IMR-90 (cell line): Measurements from ENCODE around the gene DNAJC5. TPM values are rescaled to one million over a fixed set of nuclear protein-coding genes. Genes with fewer than 3 reads are reported as not detected.

Experiments used
- ATAC-seq: fragments of 200-7000 bp; cut with Tn5 transposase; 2 replicates; pipeline ENCODE4 v1.9.1; 2020; ENCODE audit warnings: low read depth, mild to moderate bottlenecking, moderate library complexity
- BruUV-seq: library from RNA; stranded (reverse); fragments of 400-500 nt; replicated peaks from 2 replicates; lab custom pipeline; 2021; lab: Mats Ljungman, UMichigan
- CTCF ChIA-PET: fragments of 300-600 bp; formaldehyde crosslinking; extraction: SDS; loops from one replicate; lab custom pipeline; 2021; ENCODE audit warnings: antibody characterized with exemption; lab: Yijun Ruan, JAX
- POLR2A ChIA-PET: fragments of 300-600 bp; sonication (Branson Sonifier 250); formaldehyde crosslinking; loops from one replicate; lab custom pipeline; 2022; ENCODE audit warnings: antibody characterized with exemption; ENCODE audit not compliant: unreplicated experiment; lab: Charles Lee
- DNase-seq: peaks from one replicate; pipeline ENCODE4 v3.0.0; 2013
- H2AFZ ChIP-seq: replicated peaks from 2 replicates; pipeline ENCODE3; 2013; ENCODE audit warnings: low read length, mild to moderate bottlenecking; ENCODE audit not compliant: poor library complexity
- H2AK5ac ChIP-seq: 2 replicates; pipeline ENCODE4 v1.6.1; 2013; ENCODE audit warnings: low read depth, low read length, inconsistent platforms
- H2AK9ac ChIP-seq: replicated peaks from 2 replicates; pipeline ENCODE3; 2013; ENCODE audit warnings: mild to moderate bottlenecking, low read depth, low read length, moderate library complexity; ENCODE audit not compliant: poor library complexity
- H2BK120ac ChIP-seq: 2 replicates; pipeline ENCODE4 v1.6.1; 2013; ENCODE audit warnings: low read depth, low read length, inconsistent platforms
- H2BK15ac ChIP-seq: 3 replicates; pipeline ENCODE4 v1.6.1; 2013; ENCODE audit warnings: low read depth, low read length, inconsistent platforms
- H2BK20ac ChIP-seq: 2 replicates; pipeline ENCODE4 v1.6.1; 2013; ENCODE audit warnings: low read depth, mild to moderate bottlenecking, inconsistent platforms, low read length, moderate library complexity
- H2BK5ac ChIP-seq: 2 replicates; pipeline ENCODE4 v1.6.1; 2013; ENCODE audit warnings: mild to moderate bottlenecking, low read depth, low read length, inconsistent platforms; ENCODE audit not compliant: poor library complexity, severe bottlenecking
- H3K14ac ChIP-seq: replicated peaks from 2 replicates; pipeline ENCODE4 v1.6.1; 2013; ENCODE audit warnings: low read depth, low read length, inconsistent platforms
- H3K18ac ChIP-seq: 2 replicates; pipeline ENCODE4 v1.6.1; 2013; ENCODE audit warnings: low read depth, low read length, control low read depth
- H3K23ac ChIP-seq: 2 replicates; pipeline ENCODE4 v1.6.1; 2013; ENCODE audit warnings: low read depth, low read length, inconsistent platforms
- H3K27ac ChIP-seq: 2 replicates; pipeline ENCODE4 v1.5.1; 2013; ENCODE audit warnings: mild to moderate bottlenecking, control low read depth, low read length; ENCODE audit not compliant: insufficient read depth
- H3K27me3 ChIP-seq: 2 replicates; pipeline ENCODE4 v1.6.1; 2013; ENCODE audit warnings: low read length; ENCODE audit not compliant: control insufficient read depth, insufficient read depth
- H3K36me3 ChIP-seq: 2 replicates; pipeline ENCODE4 v1.6.1; 2013; ENCODE audit warnings: low read length, mixed read lengths; ENCODE audit not compliant: control insufficient read depth, insufficient read depth
- H3K4ac ChIP-seq: 2 replicates; pipeline ENCODE4 v1.6.1; 2013; ENCODE audit warnings: low read depth, low read length, inconsistent platforms
- H3K4me1 ChIP-seq: 2 replicates; pipeline ENCODE4 v1.6.1; 2013; ENCODE audit warnings: low read length, mixed read lengths; ENCODE audit not compliant: control insufficient read depth, insufficient read depth
- H3K4me2 ChIP-seq: 2 replicates; pipeline ENCODE4 v1.6.1; 2013; ENCODE audit warnings: low read depth, mild to moderate bottlenecking, control low read depth, low read length, moderate library complexity
- H3K4me3 ChIP-seq: 2 replicates; pipeline ENCODE4 v1.5.1; 2013; ENCODE audit warnings: low read depth, mild to moderate bottlenecking, control low read depth, low read length, moderate library complexity; ENCODE audit not compliant: insufficient read depth
- H3K56ac ChIP-seq: 2 replicates; pipeline ENCODE4 v1.6.1; 2013; ENCODE audit warnings: low read length, inconsistent platforms; ENCODE audit not compliant: insufficient read depth; ENCODE audit errors: extremely low read depth
- H3K79me1 ChIP-seq, 2 experiments: 2 replicates each; pipeline ENCODE4 v1.6.1; 2013; ENCODE audit warnings: low read length in 2 of 2, inconsistent platforms in 1 of 2, low read depth in 1 of 2
- H3K9ac ChIP-seq: 2 replicates; pipeline ENCODE4 v1.6.1; 2013; ENCODE audit warnings: low read depth, low read length, control low read depth
- H3K9me1 ChIP-seq: 2 replicates; pipeline ENCODE4 v1.6.1; 2013; ENCODE audit warnings: low read length, inconsistent platforms; ENCODE audit not compliant: insufficient read depth
- H3K9me3 ChIP-seq: 2 replicates; pipeline ENCODE4 v1.6.1; 2013; ENCODE audit warnings: low read length; ENCODE audit not compliant: control insufficient read depth, insufficient read depth
- H4K20me1 ChIP-seq: 2 replicates; pipeline ENCODE4 v1.6.1; 2013; ENCODE audit warnings: low read length, inconsistent platforms; ENCODE audit not compliant: insufficient read depth
- H4K5ac ChIP-seq: 2 replicates; pipeline ENCODE4 v1.6.1; 2013; ENCODE audit warnings: mild to moderate bottlenecking, low read depth, low read length, control low read depth
- H4K8ac ChIP-seq, 2 experiments: 2 replicates each; pipeline ENCODE4 v1.6.1; 2013; ENCODE audit warnings: low read depth in 2 of 2, low read length in 2 of 2, control low read depth in 1 of 2, inconsistent platforms in 1 of 2
- H4K91ac ChIP-seq: 2 replicates; pipeline ENCODE4 v1.6.1; 2013; ENCODE audit warnings: low read depth, low read length, inconsistent platforms; ENCODE audit not compliant: insufficient read depth
- BHLHE40 ChIP-seq: fragments of 150-350 bp; IDR thresholded peaks from 2 replicates; pipeline ENCODE4 v1.6.1; 2016; ENCODE audit warnings: mild to moderate bottlenecking, low read depth, low read length
- CEBPB ChIP-seq: IDR thresholded peaks from 2 replicates; pipeline ENCODE4 v1.6.1; 2012; ENCODE audit warnings: low read depth, low read length, improper control_type of control experiment
- CHD1 ChIP-seq: IDR thresholded peaks from 2 replicates; pipeline ENCODE4 v1.6.1; 2012; ENCODE audit warnings: low read depth, low read length, improper control_type of control experiment
- FOS ChIP-seq: fragments of 150-350 bp; IDR thresholded peaks from 2 replicates; pipeline ENCODE4 v1.6.1; 2016; ENCODE audit warnings: low read depth, low read length
- MAFK ChIP-seq: IDR thresholded peaks from 2 replicates; pipeline ENCODE4 v1.6.1; 2012; ENCODE audit warnings: low read depth, low read length, improper control_type of control experiment
- MAZ ChIP-seq: IDR thresholded peaks from 2 replicates; pipeline ENCODE4 v1.6.1; 2012; ENCODE audit warnings: low read depth, mild to moderate bottlenecking, low read length, improper control_type of control experiment, moderate library complexity, borderline replicate concordance
- MXI1 ChIP-seq: IDR thresholded peaks from 2 replicates; pipeline ENCODE4 v1.6.1; 2012; ENCODE audit warnings: low read depth, mild to moderate bottlenecking, low read length, moderate library complexity, borderline replicate concordance
- POLR2A ChIP-seq: IDR thresholded peaks from 2 replicates; pipeline ENCODE4 v1.6.1; 2012; ENCODE audit warnings: mild to moderate bottlenecking, low read depth, low read length
- RCOR1 ChIP-seq: IDR thresholded peaks from 2 replicates; pipeline ENCODE4 v1.6.1; 2012; ENCODE audit warnings: mild to moderate bottlenecking, low read length, improper control_type of control experiment; ENCODE audit not compliant: insufficient replicate concordance
- RFX5 ChIP-seq: IDR thresholded peaks from 2 replicates; pipeline ENCODE4 v1.8.0; 2012; ENCODE audit warnings: low read depth, mild to moderate bottlenecking, low read length, moderate library complexity
- SMC3 ChIP-seq: fragments of 150-350 bp; IDR thresholded peaks from 2 replicates; pipeline ENCODE4 v1.6.1; 2016; ENCODE audit warnings: low read depth, mild to moderate bottlenecking, antibody characterized with exemption, low read length, moderate library complexity
- WGBS, 2 experiments: methylation state at CpG; one replicate each; pipeline versions ENCODE4 v1.1.5 to v1.1.7; 2013; ENCODE audit warnings: missing lambda C conversion rate in 2 of 2; ENCODE audit not compliant: insufficient read length in 1 of 2; ENCODE audit errors: extremely low coverage in 2 of 2; 5-methylcytosine and 5-hydroxymethylcytosine counted together
- dilution Hi-C: fragments of 300-500 bp; cut with HindIII; formaldehyde crosslinking; loops from one replicate; pipeline ENCODE4 v1.14.3; 2018; ENCODE audit warnings: low sequenced_read_pairs; ENCODE audit not compliant: unreplicated experiment
- in situ Hi-C: fragments of 300-500 bp; cut with MboI; formaldehyde crosslinking; loops from 3 replicates; pipeline ENCODE4 v1.14.3; 2019; ENCODE audit warnings: low sequenced_read_pairs, inconsistent platforms, mixed read lengths
- intact Hi-C: fragments of 100-400 bp; cut with micrococcal nuclease; formaldehyde crosslinking; loops from 2 replicates; pipeline ENCODE4 v1.10.0; 2022
- polyA plus RNA-seq, 3 experiments: library from polyadenylated mRNA; depleted of rRNA; stranded (reverse); fragments of >200 nt; gene quantifications; 2 replicates each; pipeline ENCODE4 v1.2.3, GENCODE V29; 2012; ENCODE audit warnings: low replicate concordance in 1 of 3
- total RNA-seq: library from RNA; depleted of rRNA; stranded (reverse); fragments of >200 nt; gene quantifications from 2 replicates; pipeline ENCODE4 v1.2.3, GENCODE V29; 2012
- TF ChIP-seq, protein P1 (sequence below): conservative IDR thresholded peaks from 2 replicates; pipeline ENCODE4 v1.5.1; 2012; ENCODE audit warnings: mild to moderate bottlenecking, low read depth, low read length, improper control_type of control experiment
- TF ChIP-seq, protein P2 (sequence below): fragments of 150-350 bp; IDR thresholded peaks from 2 replicates; pipeline ENCODE4 v1.6.1; 2017; ENCODE audit warnings: mild to moderate bottlenecking, antibody characterized with exemption, low read length, low read depth
- TF ChIP-seq, protein P3 (sequence below): fragments of 150-350 bp; IDR thresholded peaks from 2 replicates; pipeline ENCODE4 v1.6.1; 2016; ENCODE audit warnings: low read depth, mild to moderate bottlenecking, low read length, moderate library complexity, borderline replicate concordance

Gene DNAJC5
- total and polyA plus RNA-seq, 2 of the 4 experiments (the other 2 are of a cell fraction), result 35.6 to 45.2 TPM

DNA sequence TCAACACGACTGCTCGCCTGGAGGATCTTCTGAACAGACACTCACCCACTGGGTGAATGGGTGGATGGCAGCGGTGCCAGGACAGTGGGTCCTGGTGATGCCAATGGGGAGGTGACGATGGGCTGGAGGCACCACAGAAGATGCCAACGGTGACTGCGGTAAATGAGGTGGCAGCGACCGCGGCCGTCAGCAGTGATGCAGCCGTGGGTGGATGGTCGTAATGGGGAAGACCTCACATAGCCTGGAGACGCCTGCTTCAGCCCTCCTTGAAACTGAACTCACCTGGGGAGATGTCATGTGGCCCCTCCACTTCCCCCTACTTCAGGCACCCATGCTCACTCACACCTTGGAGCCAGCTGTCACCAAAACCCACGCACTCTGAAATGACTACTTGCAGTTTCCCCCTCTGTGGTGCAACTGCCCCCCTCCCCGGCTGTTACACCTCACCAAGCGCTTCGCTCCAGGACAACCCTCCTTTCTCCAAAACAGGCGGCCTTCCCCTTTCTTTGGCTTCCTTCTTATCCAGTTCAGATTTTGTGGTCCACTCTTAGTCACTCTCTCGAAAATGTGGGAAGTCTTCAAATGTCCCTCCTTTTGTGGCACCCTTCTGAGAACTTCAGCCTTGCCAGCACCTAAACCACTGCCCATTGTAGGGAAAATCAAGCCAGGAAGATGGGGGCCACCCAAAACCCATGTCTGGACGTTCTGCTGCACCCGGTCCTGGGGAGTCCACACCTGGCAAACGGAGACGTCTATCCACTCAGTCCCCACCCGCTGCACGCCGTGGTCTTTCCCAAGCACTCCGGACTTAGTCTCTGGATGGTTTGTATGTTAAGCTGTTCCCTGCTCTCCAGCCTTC is 44.0 kb upstream of the DNAJC5 start:
- H2AK5ac ChIP-seq, result no peak overlapping the region
- ChIA-PET CTCF (no interaction called here), POLR2A (interaction anchor here (0.7 kb wide), 1 partner anchor 137 kb away, joined by 6 read pairs; no protein-coding TSS in a partner anchor)
- no peak overlapping the region for H4K8ac ChIP-seq
- no peak overlapping the region for H3K56ac ChIP-seq
- ATAC-seq (no peak), DNase-seq (no peak)
- H3K18ac ChIP-seq, result no peak overlapping the region
- no peak overlapping the region for H3K9ac ChIP-seq
- no peak overlapping the region for H3K4me2 ChIP-seq
- H3K27ac ChIP-seq, result no peak overlapping the region
- no peak overlapping the region for H2BK120ac ChIP-seq
- in situ Hi-C loops, result no loop called here
- no peak overlapping the region for H2BK20ac ChIP-seq
- BruUV-seq, result no TSS peak
- no peak overlapping the region for H2BK15ac ChIP-seq
- 90% methylated on average over 18 of the region's 27 CpGs; no CpG with 5 or more reads in 1 of the 2 experiments for WGBS, 2 experiments
- H3K14ac ChIP-seq, result no peak overlapping the region
- peaks cover 21% of the 10 kb centered on the region for H3K4me1 ChIP-seq
- no peaks in the 10 kb centered on the region; the same call in 1 of the 2 replicates for H3K27me3 ChIP-seq
- H4K5ac ChIP-seq, result no peak overlapping the region
- dilution Hi-C loops, result no loop called here
- no peak overlapping the region for H3K4ac ChIP-seq
- H3K9me3 ChIP-seq, result no peaks in the 10 kb centered on the region
- H3K79me1 ChIP-seq, result no peaks in the 10 kb centered on the region
- H4K20me1 ChIP-seq, result no peaks in the 10 kb centered on the region; the same call in 1 of the 2 replicates
- H2AFZ ChIP-seq, result no peak overlapping the region
- no peak overlapping the region for H3K23ac ChIP-seq
- no peaks in the 10 kb centered on the region for H3K36me3 ChIP-seq
- H3K4me3 ChIP-seq, result no peak overlapping the region
- H3K9me1 ChIP-seq, result 0 out of 2 replicates have a peak, but pooled peaks cover 5% of the 10 kb centered on the region
- H4K91ac ChIP-seq, result no peak overlapping the region
- H2AK9ac ChIP-seq, result no peak overlapping the region
- no peak overlapping the region for H2BK5ac ChIP-seq
- intact Hi-C loops, result no loop called here
- TF ChIP-seq RCOR1 (no peak), MAZ (no peak), FOS (no peak), MAFK (no peak), RFX5 (no peak), MXI1 (no peak), SMC3 (no peak), CHD1 (no peak), CEBPB (no peak), BHLHE40 (no peak), POLR2A (no peak)
- TF ChIP-seq, protein P1, sequence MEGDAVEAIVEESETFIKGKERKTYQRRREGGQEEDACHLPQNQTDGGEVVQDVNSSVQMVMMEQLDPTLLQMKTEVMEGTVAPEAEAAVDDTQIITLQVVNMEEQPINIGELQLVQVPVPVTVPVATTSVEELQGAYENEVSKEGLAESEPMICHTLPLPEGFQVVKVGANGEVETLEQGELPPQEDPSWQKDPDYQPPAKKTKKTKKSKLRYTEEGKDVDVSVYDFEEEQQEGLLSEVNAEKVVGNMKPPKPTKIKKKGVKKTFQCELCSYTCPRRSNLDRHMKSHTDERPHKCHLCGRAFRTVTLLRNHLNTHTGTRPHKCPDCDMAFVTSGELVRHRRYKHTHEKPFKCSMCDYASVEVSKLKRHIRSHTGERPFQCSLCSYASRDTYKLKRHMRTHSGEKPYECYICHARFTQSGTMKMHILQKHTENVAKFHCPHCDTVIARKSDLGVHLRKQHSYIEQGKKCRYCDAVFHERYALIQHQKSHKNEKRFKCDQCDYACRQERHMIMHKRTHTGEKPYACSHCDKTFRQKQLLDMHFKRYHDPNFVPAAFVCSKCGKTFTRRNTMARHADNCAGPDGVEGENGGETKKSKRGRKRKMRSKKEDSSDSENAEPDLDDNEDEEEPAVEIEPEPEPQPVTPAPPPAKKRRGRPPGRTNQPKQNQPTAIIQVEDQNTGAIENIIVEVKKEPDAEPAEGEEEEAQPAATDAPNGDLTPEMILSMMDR, result no peak
- TF ChIP-seq, protein P2, sequence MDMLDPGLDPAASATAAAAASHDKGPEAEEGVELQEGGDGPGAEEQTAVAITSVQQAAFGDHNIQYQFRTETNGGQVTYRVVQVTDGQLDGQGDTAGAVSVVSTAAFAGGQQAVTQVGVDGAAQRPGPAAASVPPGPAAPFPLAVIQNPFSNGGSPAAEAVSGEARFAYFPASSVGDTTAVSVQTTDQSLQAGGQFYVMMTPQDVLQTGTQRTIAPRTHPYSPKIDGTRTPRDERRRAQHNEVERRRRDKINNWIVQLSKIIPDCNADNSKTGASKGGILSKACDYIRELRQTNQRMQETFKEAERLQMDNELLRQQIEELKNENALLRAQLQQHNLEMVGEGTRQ, result no peak
- TF ChIP-seq, protein P3, sequence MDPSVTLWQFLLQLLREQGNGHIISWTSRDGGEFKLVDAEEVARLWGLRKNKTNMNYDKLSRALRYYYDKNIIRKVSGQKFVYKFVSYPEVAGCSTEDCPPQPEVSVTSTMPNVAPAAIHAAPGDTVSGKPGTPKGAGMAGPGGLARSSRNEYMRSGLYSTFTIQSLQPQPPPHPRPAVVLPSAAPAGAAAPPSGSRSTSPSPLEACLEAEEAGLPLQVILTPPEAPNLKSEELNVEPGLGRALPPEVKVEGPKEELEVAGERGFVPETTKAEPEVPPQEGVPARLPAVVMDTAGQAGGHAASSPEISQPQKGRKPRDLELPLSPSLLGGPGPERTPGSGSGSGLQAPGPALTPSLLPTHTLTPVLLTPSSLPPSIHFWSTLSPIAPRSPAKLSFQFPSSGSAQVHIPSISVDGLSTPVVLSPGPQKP, result no peak
